ENCODE measurements around the gene PLCL1.

PLCL1 gene

GRCh38 chr2:197964720-197965119 lies 160.3 kb downstream of the PLCL1 start:
- no peaks in the 10 kb centered on the region for H3K4me1 ChIP-seq (ENCODE audit: insufficient read depth, low read length)
- H3K27me3 ChIP-seq (ENCODE audit: control insufficient read depth in 1 of 2, insufficient read depth in 2 of 2, low read length in 2 of 2) = no peaks in the 10 kb centered on the region
- no peak overlapping the region for H3K27ac ChIP-seq (ENCODE audit: low read depth, low read length)
- peaks cover 4% of the 10 kb centered on the region for H3K9me3 ChIP-seq (ENCODE audit: low read length)
- H3K9ac ChIP-seq (ENCODE audit: low read length) = no peak overlapping the region
- no peak overlapping the region for H3K4me3 ChIP-seq (ENCODE audit: low read depth in 1 of 2, low read length in 2 of 2)
- H3K36me3 ChIP-seq (ENCODE audit: insufficient read depth, low read length) = no peaks in the 10 kb centered on the region

- H3K27ac ChIP-seq (ENCODE audit: low read depth, low read length) = no peak overlapping the region
- H3K36me3 ChIP-seq (ENCODE audit: insufficient read depth, low read length) = no peaks in the 10 kb centered on the region
- H3K4me1 ChIP-seq (ENCODE audit: insufficient read depth, low read length) = no peaks in the 10 kb centered on the region
- H3K9ac ChIP-seq (ENCODE audit: low read length) = no peak overlapping the region
- no peaks in the 10 kb centered on the region for H3K27me3 ChIP-seq (ENCODE audit: control insufficient read depth in 1 of 2, insufficient read depth in 2 of 2, low read length in 2 of 2)
- H3K9me3 ChIP-seq (ENCODE audit: low read length) = peaks cover 4% of the 10 kb centered on the region
- no peak overlapping the region for H3K4me3 ChIP-seq (ENCODE audit: low read depth in 1 of 2, low read length in 2 of 2)
These were observed 161.4 kb downstream of the PLCL1 start for GRCh38 chr2:197965756-197966155.

- Histone ChIP-seq H3K27me3 (ENCODE audit: control insufficient read depth in 1 of 2, insufficient read depth in 2 of 2, low read length in 2 of 2) (no peaks in the 10 kb centered on the region), H3K4me3 (ENCODE audit: low read depth in 1 of 2, low read length in 2 of 2) (no peak overlapping the region), H3K9ac (ENCODE audit: low read length) (no peak overlapping the region), H3K4me1 (ENCODE audit: insufficient read depth, low read length) (peaks cover 10% of the 10 kb centered on the region), H3K27ac (ENCODE audit: low read depth, low read length) (no peak overlapping the region), H3K9me3 (ENCODE audit: low read length) (peaks cover 4% of the 10 kb centered on the region), H3K36me3 (ENCODE audit: insufficient read depth, low read length) (no peaks in the 10 kb centered on the region)
These were observed 165.0 kb downstream of the PLCL1 start for GRCh38 chr2:197969391-197969893.

GRCh38 chr2:197972061-197972460 lies 167.7 kb downstream of the PLCL1 start:
- Histone ChIP-seq H3K9ac (ENCODE audit: low read length) (no peak overlapping the region), H3K4me1 (ENCODE audit: insufficient read depth, low read length) (peaks cover 10% of the 10 kb centered on the region), H3K27ac (ENCODE audit: low read depth, low read length) (no peak overlapping the region), H3K36me3 (ENCODE audit: insufficient read depth, low read length) (no peaks in the 10 kb centered on the region), H3K27me3 (ENCODE audit: control insufficient read depth in 1 of 2, insufficient read depth in 2 of 2, low read length in 2 of 2) (no peaks in the 10 kb centered on the region), H3K9me3 (ENCODE audit: low read length) (no peaks in the 10 kb centered on the region), H3K4me3 (ENCODE audit: low read depth in 1 of 2, low read length in 2 of 2) (no peak overlapping the region)

- Histone ChIP-seq H3K9me3 (ENCODE audit: low read length) (no peaks in the 10 kb centered on the region), H3K27me3 (ENCODE audit: control insufficient read depth in 1 of 2, insufficient read depth in 2 of 2, low read length in 2 of 2) (no peaks in the 10 kb centered on the region), H3K36me3 (ENCODE audit: insufficient read depth, low read length) (no peaks in the 10 kb centered on the region), H3K27ac (ENCODE audit: low read depth, low read length) (no peak overlapping the region), H3K4me3 (ENCODE audit: low read depth in 1 of 2, low read length in 2 of 2) (no peak overlapping the region), H3K4me1 (ENCODE audit: insufficient read depth, low read length) (peaks cover 10% of the 10 kb centered on the region), H3K9ac (ENCODE audit: low read length) (no peak overlapping the region)
These were observed 168.2 kb downstream of the PLCL1 start for GRCh38 chr2:197972587-197972986.

- H3K36me3 ChIP-seq (ENCODE audit: insufficient read depth, low read length) = no peaks in the 10 kb centered on the region
- no peak overlapping the region for H3K27ac ChIP-seq (ENCODE audit: low read depth, low read length)
- H3K4me3 ChIP-seq (ENCODE audit: low read depth in 1 of 2, low read length in 2 of 2) = no peak overlapping the region
- no peak overlapping the region for H3K9ac ChIP-seq (ENCODE audit: low read length)
- no peaks in the 10 kb centered on the region for H3K27me3 ChIP-seq (ENCODE audit: control insufficient read depth in 1 of 2, insufficient read depth in 2 of 2, low read length in 2 of 2)
- H3K4me1 ChIP-seq (ENCODE audit: insufficient read depth, low read length) = peaks cover 10% of the 10 kb centered on the region
- H3K9me3 ChIP-seq (ENCODE audit: low read length) = no peaks in the 10 kb centered on the region
These were observed 169.4 kb downstream of the PLCL1 start for GRCh38 chr2:197973772-197974171.

- H3K9ac ChIP-seq (ENCODE audit: low read length) = no peak overlapping the region
- H3K4me3 ChIP-seq (ENCODE audit: low read depth in 1 of 2, low read length in 2 of 2) = no peak overlapping the region
- H3K27me3 ChIP-seq (ENCODE audit: control insufficient read depth in 1 of 2, insufficient read depth in 2 of 2, low read length in 2 of 2) = no peaks in the 10 kb centered on the region
- no peaks in the 10 kb centered on the region for H3K36me3 ChIP-seq (ENCODE audit: insufficient read depth, low read length)
- no peak overlapping the region for H3K27ac ChIP-seq (ENCODE audit: low read depth, low read length)
- H3K4me1 ChIP-seq (ENCODE audit: insufficient read depth, low read length) = peaks cover 10% of the 10 kb centered on the region
- H3K9me3 ChIP-seq (ENCODE audit: low read length) = no peaks in the 10 kb centered on the region
These were observed 171.6 kb downstream of the PLCL1 start for GRCh38 chr2:197975931-197976519.

- Histone ChIP-seq H3K9me3 (ENCODE audit: low read length) (no peaks in the 10 kb centered on the region), H3K4me3 (ENCODE audit: low read depth in 1 of 2, low read length in 2 of 2) (no peak overlapping the region), H3K9ac (ENCODE audit: low read length) (no peak overlapping the region), H3K27me3 (ENCODE audit: control insufficient read depth in 1 of 2, insufficient read depth in 2 of 2, low read length in 2 of 2) (no peaks in the 10 kb centered on the region), H3K4me1 (ENCODE audit: insufficient read depth, low read length) (no peaks in the 10 kb centered on the region), H3K27ac (ENCODE audit: low read depth, low read length) (no peak overlapping the region), H3K36me3 (ENCODE audit: insufficient read depth, low read length) (no peaks in the 10 kb centered on the region)
These were observed 174.6 kb downstream of the PLCL1 start for GRCh38 chr2:197978971-197979370.

- Histone ChIP-seq H3K27me3 (ENCODE audit: control insufficient read depth in 1 of 2, insufficient read depth in 2 of 2, low read length in 2 of 2) (no peaks in the 10 kb centered on the region), H3K27ac (ENCODE audit: low read depth, low read length) (no peak overlapping the region), H3K4me3 (ENCODE audit: low read depth in 1 of 2, low read length in 2 of 2) (no peak overlapping the region), H3K36me3 (ENCODE audit: insufficient read depth, low read length) (no peaks in the 10 kb centered on the region), H3K9ac (ENCODE audit: low read length) (no peak overlapping the region), H3K9me3 (ENCODE audit: low read length) (no peaks in the 10 kb centered on the region), H3K4me1 (ENCODE audit: insufficient read depth, low read length) (no peaks in the 10 kb centered on the region)
These were observed 178.2 kb downstream of the PLCL1 start for GRCh38 chr2:197982565-197982964.

- H3K9me3 ChIP-seq (ENCODE audit: low read length) = no peaks in the 10 kb centered on the region
- H3K27me3 ChIP-seq (ENCODE audit: control insufficient read depth in 1 of 2, insufficient read depth in 2 of 2, low read length in 2 of 2) = no peaks in the 10 kb centered on the region
- no peaks in the 10 kb centered on the region for H3K4me1 ChIP-seq (ENCODE audit: insufficient read depth, low read length)
- H3K27ac ChIP-seq (ENCODE audit: low read depth, low read length) = no peak overlapping the region
- H3K36me3 ChIP-seq (ENCODE audit: insufficient read depth, low read length) = no peaks in the 10 kb centered on the region
- no peak overlapping the region for H3K9ac ChIP-seq (ENCODE audit: low read length)
- no peak overlapping the region for H3K4me3 ChIP-seq (ENCODE audit: low read depth in 1 of 2, low read length in 2 of 2)
These were observed 180.7 kb downstream of the PLCL1 start for GRCh38 chr2:197985029-197985638.

- no peak overlapping the region for H3K9ac ChIP-seq (ENCODE audit: low read length)
- H3K27me3 ChIP-seq (ENCODE audit: control insufficient read depth in 1 of 2, insufficient read depth in 2 of 2, low read length in 2 of 2) = no peaks in the 10 kb centered on the region
- H3K9me3 ChIP-seq (ENCODE audit: low read length) = no peaks in the 10 kb centered on the region
- no peak overlapping the region for H3K27ac ChIP-seq (ENCODE audit: low read depth, low read length)
- H3K36me3 ChIP-seq (ENCODE audit: insufficient read depth, low read length) = no peaks in the 10 kb centered on the region
- H3K4me1 ChIP-seq (ENCODE audit: insufficient read depth, low read length) = no peaks in the 10 kb centered on the region
- no peak overlapping the region for H3K4me3 ChIP-seq (ENCODE audit: low read depth in 1 of 2, low read length in 2 of 2)
These were observed 182.6 kb downstream of the PLCL1 start for GRCh38 chr2:197986977-197987376.

GRCh38 chr2:197990356-197990755 lies 186.0 kb downstream of the PLCL1 start:
- no peak overlapping the region for H3K27ac ChIP-seq (ENCODE audit: low read depth, low read length)
- H3K9me3 ChIP-seq (ENCODE audit: low read length) = no peaks in the 10 kb centered on the region
- H3K4me3 ChIP-seq (ENCODE audit: low read depth in 1 of 2, low read length in 2 of 2) = no peak overlapping the region

More at GRCh38 chr2:197990356-197990755, 186.0 kb downstream of the PLCL1 start:
- no peaks in the 10 kb centered on the region for H3K36me3 ChIP-seq (ENCODE audit: insufficient read depth, low read length)
- no peaks in the 10 kb centered on the region for H3K4me1 ChIP-seq (ENCODE audit: insufficient read depth, low read length)
- H3K9ac ChIP-seq (ENCODE audit: low read length) = no peak overlapping the region
- no peaks in the 10 kb centered on the region for H3K27me3 ChIP-seq (ENCODE audit: control insufficient read depth in 1 of 2, insufficient read depth in 2 of 2, low read length in 2 of 2)

Measured in muscle layer of colon (tissue), 2 donors.